Activated CD4-positive, alpha-beta T cell treated with anti-CD3 and anti-CD28 coated beads for 36 hours (primary cell): Measurements from ENCODE around the gene NRXN3. TPM values are rescaled to one million over a fixed set of nuclear protein-coding genes. Genes with fewer than 3 reads are reported as not detected.

Source experiments
- ATAC-seq: fragments of 200-7000 bp; cut with Tn5 transposase; one replicate; pipeline ENCODE4 v1.10.0; 2021; ENCODE audit warnings: mild to moderate bottlenecking, moderate library complexity
- CTCF ChIA-PET: fragments of 350-600 bp; sonication (Branson Sonifier 250); formaldehyde crosslinking; loops from one replicate; lab custom pipeline; 2021; ENCODE audit warnings: antibody characterized with exemption; lab: Charles Lee
- POLR2A ChIA-PET: fragments of 350-600 bp; sonication (Branson Sonifier 250); formaldehyde crosslinking; loops from one replicate; lab custom pipeline; 2021; ENCODE audit warnings: antibody characterized with exemption, inconsistent platforms; lab: Charles Lee
- DNase-seq: peaks from one replicate; pipeline ENCODE4 v3.0.0-alpha.2; 2020
- H3K27ac Mint-ChIP-seq: one replicate; pipeline ENCODE4 v1.8.0; 2021; ENCODE audit warnings: mixed read lengths
- H3K27me3 Mint-ChIP-seq: one replicate; pipeline ENCODE4 v1.8.0; 2021; ENCODE audit warnings: mixed read lengths
- H3K36me3 Mint-ChIP-seq: one replicate; pipeline ENCODE4 v1.8.0; 2021; ENCODE audit warnings: low read depth, mixed read lengths
- H3K4me1 Mint-ChIP-seq: one replicate; pipeline ENCODE4 v1.8.0; 2021; ENCODE audit warnings: mixed read lengths
- H3K4me3 Mint-ChIP-seq: one replicate; pipeline ENCODE4 v1.8.0; 2021; ENCODE audit warnings: mild to moderate bottlenecking, moderate library complexity, mixed read lengths
- H3K9me3 Mint-ChIP-seq: one replicate; pipeline ENCODE4 v1.8.0; 2021; ENCODE audit warnings: low read depth, mixed read lengths
- intact Hi-C, 2 experiments: fragments of 100-400 bp; cut with DNase I in 1 of 2; cut with micrococcal nuclease in 1 of 2; formaldehyde crosslinking; loops; one replicate each; pipeline versions ENCODE4 v1.14.2 to v1.15.1; 2022 to 2024; cut with DNase I, micrococcal nuclease
- total RNA-seq, 2 experiments: library from RNA; stranded (reverse); gene quantifications; one replicate each; pipeline ENCODE4 v1.2.3, GENCODE V29; 2021

The NRXN3 gene
- total RNA-seq, 2 experiments from 2014 or later = not detected

GRCh38 chr14:79708426-79709388 is 1538.5 kb downstream of the NRXN3 start:
- no peak for DNase-seq
- H3K27me3 Mint-ChIP-seq = no peaks in the 10 kb centered on the region
- ChIA-PET CTCF (no interaction called here), POLR2A (no interaction called here)
- no peaks in the 10 kb centered on the region for H3K36me3 Mint-ChIP-seq
- no peak overlapping the region for H3K27ac Mint-ChIP-seq
- H3K9me3 Mint-ChIP-seq = no peaks in the 10 kb centered on the region
- H3K4me3 Mint-ChIP-seq = no peak overlapping the region
- ATAC-seq = no peak
- intact Hi-C loops = no loop called here
- H3K4me1 Mint-ChIP-seq = no peaks in the 10 kb centered on the region

GRCh38 chr14:79709573-79709972 is 1539.4 kb downstream of the NRXN3 start:
- no peaks in the 10 kb centered on the region for H3K9me3 Mint-ChIP-seq
- ATAC-seq (no peak), DNase-seq (no peak)
- H3K27me3 Mint-ChIP-seq = no peaks in the 10 kb centered on the region
- H3K36me3 Mint-ChIP-seq = no peaks in the 10 kb centered on the region
- no peak overlapping the region for H3K27ac Mint-ChIP-seq
- H3K4me1 Mint-ChIP-seq = no peaks in the 10 kb centered on the region
- ChIA-PET POLR2A (no interaction called here), CTCF (no interaction called here)
- intact Hi-C loops = no loop called here
- no peak overlapping the region for H3K4me3 Mint-ChIP-seq

DNA sequence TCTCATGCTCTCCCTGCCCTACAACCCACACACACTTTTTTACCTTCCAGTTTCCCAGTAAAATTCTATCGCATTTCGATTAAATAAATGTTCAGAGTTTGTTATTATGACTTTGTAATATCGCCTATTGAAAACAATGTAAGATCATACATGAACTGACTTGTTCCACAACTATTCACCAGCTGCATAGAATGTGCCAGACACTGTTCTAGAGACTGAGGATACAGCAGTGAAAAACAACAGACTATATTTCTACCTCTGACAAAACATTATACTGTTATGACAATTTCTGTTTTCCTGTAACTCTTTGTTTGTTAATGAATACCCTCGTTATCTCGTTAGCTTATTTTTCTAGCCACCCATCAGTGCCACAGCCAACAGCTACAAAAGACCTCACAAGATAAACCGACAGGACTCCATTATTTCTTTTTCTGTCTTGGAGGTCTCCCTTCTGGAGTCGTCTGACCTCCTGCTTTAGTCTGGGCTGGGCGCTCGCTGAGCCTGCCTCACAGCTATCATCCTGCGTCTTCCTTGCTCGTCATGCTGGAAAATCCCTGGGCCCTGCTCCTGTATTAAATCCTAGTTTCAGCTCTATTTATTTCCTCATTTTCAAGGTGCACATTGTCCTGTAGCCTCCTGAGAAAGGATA is 1542.3 kb downstream of the NRXN3 start:
- intact Hi-C loops = no loop called here
- CTCF ChIA-PET = no interaction called here
- H3K27ac Mint-ChIP-seq = no peak overlapping the region
- no peaks in the 10 kb centered on the region for H3K9me3 Mint-ChIP-seq
- ATAC-seq (no peak), DNase-seq (no peak)
- no peaks in the 10 kb centered on the region for H3K27me3 Mint-ChIP-seq
- H3K4me1 Mint-ChIP-seq = no peaks in the 10 kb centered on the region
- H3K4me3 Mint-ChIP-seq = no peak overlapping the region
- POLR2A ChIA-PET = no interaction called here
- H3K36me3 Mint-ChIP-seq = no peaks in the 10 kb centered on the region

DNA sequence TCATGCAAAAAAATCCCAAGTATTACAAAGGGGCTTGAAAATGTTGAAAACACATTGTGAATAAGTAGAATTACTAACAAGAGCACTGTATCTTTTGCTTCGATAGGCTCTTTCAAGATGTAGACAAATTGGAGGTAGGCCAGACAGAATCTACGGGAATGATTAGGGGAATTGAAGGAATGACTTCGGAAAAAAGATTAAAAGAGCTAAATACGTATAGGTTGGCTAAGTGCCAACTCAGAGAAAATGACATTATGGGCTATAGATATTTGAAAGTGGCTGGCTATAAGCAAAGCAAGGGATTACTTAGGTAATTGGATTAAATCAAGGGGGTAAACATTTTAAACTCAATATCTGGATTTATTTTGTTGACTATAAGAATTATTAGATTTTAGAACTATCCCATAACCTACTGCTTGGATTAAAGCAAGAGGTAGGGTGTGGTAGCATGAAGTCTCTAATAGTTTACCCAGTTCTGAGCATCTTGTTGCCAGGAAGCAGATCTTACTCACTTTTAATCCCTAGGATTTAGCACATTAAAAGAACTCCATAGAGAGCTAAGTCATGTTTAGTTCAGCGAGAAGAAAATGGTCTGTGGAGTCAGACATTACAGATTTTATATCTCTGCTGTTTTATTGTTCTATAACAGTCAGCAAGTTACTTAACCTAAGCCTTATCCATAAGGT is 1551.4 kb downstream of the NRXN3 start:
- CTCF ChIA-PET = no interaction called here
- Mint-ChIP-seq H3K4me3 (no peak overlapping the region), H3K9me3 (peaks cover 2% of the 10 kb centered on the region), H3K36me3 (no peaks in the 10 kb centered on the region), H3K27me3 (no peaks in the 10 kb centered on the region), H3K4me1 (no peaks in the 10 kb centered on the region), H3K27ac (no peak overlapping the region)
- no peak for ATAC-seq
- intact Hi-C loops = no loop called here
- POLR2A ChIA-PET = no interaction called here
- no peak for DNase-seq

DNA sequence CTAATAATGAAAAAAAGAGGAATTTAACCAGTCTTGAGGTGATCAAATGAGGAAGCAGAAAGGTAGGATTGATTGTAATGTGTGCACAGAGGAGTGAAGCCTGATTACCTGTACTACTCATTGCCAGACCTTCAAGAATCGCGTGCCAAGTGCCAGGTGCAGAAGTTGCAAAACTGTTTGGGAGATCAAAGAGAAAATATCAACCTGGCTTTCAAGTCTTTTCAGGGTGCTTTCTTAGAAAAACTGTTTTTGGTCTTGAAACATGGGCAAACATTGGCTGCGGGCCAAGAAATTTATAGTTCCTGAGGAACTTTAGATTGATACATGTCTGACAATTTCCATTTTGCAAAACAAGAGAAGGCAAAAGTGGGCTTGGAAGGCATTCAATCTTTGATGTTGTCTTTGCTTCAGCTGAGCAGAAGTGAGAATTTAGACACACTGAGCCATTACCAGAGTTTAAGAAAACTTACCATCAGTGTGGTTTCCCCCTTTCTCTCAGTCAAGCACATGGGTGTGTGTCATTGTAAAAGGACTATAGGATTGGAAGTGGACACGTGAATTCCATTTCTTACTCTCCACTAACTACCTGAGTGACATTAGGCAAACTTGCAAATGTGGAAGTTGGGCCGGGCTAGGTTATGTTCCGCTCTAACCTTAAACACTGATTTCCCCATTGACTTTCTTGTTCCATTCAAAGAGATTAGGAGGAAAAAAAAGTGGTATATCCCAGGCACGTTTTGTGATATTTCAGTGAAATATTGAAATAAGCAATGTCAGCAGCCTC is 1555.0 kb downstream of the NRXN3 start:
- H3K36me3 Mint-ChIP-seq = no peaks in the 10 kb centered on the region
- DNase-seq (no peak), ATAC-seq (no peak)
- peaks cover 3% of the 10 kb centered on the region for H3K27me3 Mint-ChIP-seq
- CTCF ChIA-PET = interaction anchor here (0.7 kb wide), 1 partner anchor 17 kb away, joined by 3 read pairs; no protein-coding TSS in a partner anchor
- peaks cover 2% of the 10 kb centered on the region for H3K9me3 Mint-ChIP-seq
- H3K27ac Mint-ChIP-seq = no peak overlapping the region
- POLR2A ChIA-PET = no interaction called here
- no peaks in the 10 kb centered on the region for H3K4me1 Mint-ChIP-seq
- H3K4me3 Mint-ChIP-seq = no peak overlapping the region
- intact Hi-C loops = no loop called here

- Mint-ChIP-seq H3K4me1 (no peaks in the 10 kb centered on the region), H3K9me3 (peaks cover 2% of the 10 kb centered on the region), H3K27ac (no peak overlapping the region), H3K4me3 (no peak overlapping the region), H3K27me3 (peaks cover 3% of the 10 kb centered on the region), H3K36me3 (no peaks in the 10 kb centered on the region)
- DNase-seq (no peak), ATAC-seq (no peak)
- intact Hi-C loops = no loop called here
- CTCF ChIA-PET = no interaction called here
- POLR2A ChIA-PET = no interaction called here
These were observed 1557.7 kb downstream of the NRXN3 start for GRCh38 chr14:79727900-79728299.

DNA sequence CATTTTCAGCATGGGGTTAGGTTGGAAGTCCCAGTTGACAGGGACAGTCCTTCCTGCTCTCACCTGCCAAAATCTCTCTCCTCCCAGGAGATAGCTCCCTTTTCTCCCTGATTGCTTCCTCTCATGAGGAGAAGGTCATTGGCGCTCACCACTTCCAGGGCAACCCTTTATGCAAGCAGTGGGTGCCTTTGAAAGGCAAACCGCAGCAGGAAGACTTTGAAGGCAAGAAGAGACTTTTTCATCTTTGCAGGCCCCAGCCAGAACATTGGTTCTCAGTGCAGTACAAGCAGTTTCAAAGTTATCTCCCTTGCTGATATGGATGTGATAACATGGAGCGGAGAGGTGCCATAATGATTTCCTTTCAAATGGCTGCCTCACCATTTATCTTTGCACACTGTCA is 1558.2 kb downstream of the NRXN3 start:
- no peaks in the 10 kb centered on the region for H3K4me1 Mint-ChIP-seq
- POLR2A ChIA-PET = no interaction called here

DNA sequence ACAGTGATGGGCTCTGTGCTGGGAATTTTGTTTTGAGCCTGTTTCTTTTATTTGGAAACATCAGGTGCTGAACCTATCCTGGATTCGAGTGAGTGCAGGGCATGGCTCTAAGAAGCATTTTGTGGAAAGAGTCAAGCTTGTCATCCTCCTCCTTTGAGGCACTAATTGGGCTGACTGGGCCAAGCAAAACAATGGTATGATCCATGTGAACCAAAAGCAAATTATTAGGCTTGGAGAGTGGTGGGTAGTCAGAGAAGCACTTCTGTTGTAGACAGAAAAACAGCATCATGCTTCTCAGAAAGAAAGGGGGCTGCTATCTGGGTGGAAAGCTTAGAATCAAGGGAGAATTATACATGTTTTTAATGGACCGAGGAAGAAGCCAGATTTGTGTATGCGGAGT is 1559.6 kb downstream of the NRXN3 start:
- H3K9me3 Mint-ChIP-seq = peaks cover 2% of the 10 kb centered on the region
- peaks cover 3% of the 10 kb centered on the region for H3K27me3 Mint-ChIP-seq
- H3K4me1 Mint-ChIP-seq = no peaks in the 10 kb centered on the region
- intact Hi-C loops = no loop called here
- CTCF ChIA-PET = no interaction called here
- ATAC-seq (no peak), DNase-seq (no peak)
- H3K27ac Mint-ChIP-seq = no peak overlapping the region
- POLR2A ChIA-PET = no interaction called here
- no peaks in the 10 kb centered on the region for H3K36me3 Mint-ChIP-seq
- no peak overlapping the region for H3K4me3 Mint-ChIP-seq

More for the DNA sequence above, 1558.2 kb downstream of the NRXN3 start:
- Mint-ChIP-seq H3K9me3 (peaks cover 2% of the 10 kb centered on the region), H3K4me3 (no peak overlapping the region), H3K27ac (no peak overlapping the region), H3K36me3 (no peaks in the 10 kb centered on the region), H3K27me3 (peaks cover 3% of the 10 kb centered on the region)
- DNase-seq = no peak
- intact Hi-C loops = no loop called here
- no peak for ATAC-seq
- CTCF ChIA-PET = no interaction called here

DNA sequence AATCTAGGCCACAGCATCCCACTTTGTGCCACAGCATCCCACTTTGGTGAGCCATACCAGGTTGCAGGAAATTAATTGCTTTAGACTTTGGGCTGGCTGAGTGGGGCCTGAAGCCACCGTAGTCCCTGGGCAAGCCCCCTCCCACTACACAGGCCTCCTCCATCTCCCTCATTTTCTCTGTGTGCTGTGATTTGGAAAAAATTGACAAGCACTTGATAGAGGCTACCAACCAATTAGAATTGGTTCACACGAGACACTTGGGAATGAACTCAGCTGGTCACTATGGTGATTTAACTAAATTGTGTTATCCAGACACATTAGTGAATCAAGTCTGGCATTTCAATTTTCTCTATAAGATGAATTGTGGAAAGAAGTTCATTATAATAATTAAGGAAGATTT is 1560.0 kb downstream of the NRXN3 start:
- Mint-ChIP-seq H3K9me3 (no peaks in the 10 kb centered on the region), H3K27ac (no peak overlapping the region), H3K36me3 (no peaks in the 10 kb centered on the region), H3K4me1 (no peaks in the 10 kb centered on the region), H3K4me3 (no peak overlapping the region), H3K27me3 (peaks cover 3% of the 10 kb centered on the region)
- ChIA-PET CTCF (no interaction called here), POLR2A (no interaction called here)
- no peak for DNase-seq
- no peak for ATAC-seq
- intact Hi-C loops = no loop called here

GRCh38 chr14:79730953-79731352 is 1560.8 kb downstream of the NRXN3 start:
- DNase-seq (no peak), ATAC-seq (no peak)
- intact Hi-C loops = no loop called here
- ChIA-PET CTCF (no interaction called here), POLR2A (no interaction called here)
- Mint-ChIP-seq H3K27me3 (peaks cover 3% of the 10 kb centered on the region), H3K4me1 (no peaks in the 10 kb centered on the region), H3K9me3 (no peaks in the 10 kb centered on the region), H3K36me3 (no peaks in the 10 kb centered on the region), H3K4me3 (no peak overlapping the region), H3K27ac (no peak overlapping the region)

GRCh38 chr14:79732911-79733655 is 1562.9 kb downstream of the NRXN3 start:
- Mint-ChIP-seq H3K4me3 (no peak overlapping the region), H3K9me3 (peaks cover 7% of the 10 kb centered on the region), H3K36me3 (no peaks in the 10 kb centered on the region), H3K4me1 (no peaks in the 10 kb centered on the region), H3K27me3 (peaks cover 3% of the 10 kb centered on the region), H3K27ac (no peak overlapping the region)
- CTCF ChIA-PET = no interaction called here
- intact Hi-C loops = no loop called here
- DNase-seq (no peak), ATAC-seq (no peak)
- POLR2A ChIA-PET = no interaction called here
